GF-D8 (cell line): Measurements from ENCODE around the gene ZNF184.

ENCODE experiments used
- DNase-seq: peaks from one replicate; lab custom pipeline; 2025; lab: John Stamatoyannopoulos, UW

The ZNF184 gene

GRCh38 chr6:27479319-27480182, 6.6 kb upstream of the ZNF184 start:
- DNase-seq = peak; percentile 78

- DNase-seq = peak; percentile 72
These were observed 5.9 kb upstream of the ZNF184 start for GRCh38 chr6:27478706-27479318.

- DNase-seq = no peak
These were observed 5.3 kb upstream of the ZNF184 start for GRCh38 chr6:27478141-27478705.

GRCh38 chr6:27477318-27478013, 4.6 kb upstream of the ZNF184 start:
- DNase-seq = peak; percentile 3

- no peak for DNase-seq
These were observed 3.2 kb upstream of the ZNF184 start for GRCh38 chr6:27476090-27476489.

GRCh38 chr6:27474672-27475071, 1.8 kb upstream of the ZNF184 start:
- DNase-seq = no peak

- DNase-seq = no peak
These were observed 1.2 kb upstream of the ZNF184 start for GRCh38 chr6:27474172-27474465.

- DNase-seq = peak; percentile 25
These were observed 706 bp downstream of the ZNF184 start for GRCh38 chr6:27472182-27472616.

GRCh38 chr6:27471365-27472115, 1.4 kb downstream of the ZNF184 start:
- DNase-seq = no peak

- DNase-seq = no peak
These were observed 2.9 kb downstream of the ZNF184 start for GRCh38 chr6:27470023-27470422.

- DNase-seq = no peak
These were observed 4.6 kb downstream of the ZNF184 start for GRCh38 chr6:27468334-27468733.

- DNase-seq = no peak
These were observed 20.4 kb downstream of the ZNF184 start for GRCh38 chr6:27452496-27452897.

GRCh38 chr6:27451660-27452390, 21.1 kb downstream of the ZNF184 start:
- no peak for DNase-seq

- DNase-seq = no peak
These were observed 24.4 kb downstream of the ZNF184 start for GRCh38 chr6:27448456-27448855.

- DNase-seq = no peak
These were observed 30.0 kb downstream of the ZNF184 start for GRCh38 chr6:27442932-27443331.

GRCh38 chr6:27441001-27441400, 31.9 kb downstream of the ZNF184 start:
- DNase-seq = no peak

- DNase-seq = no peak
These were observed 33.5 kb downstream of the ZNF184 start for GRCh38 chr6:27439371-27439770.

GRCh38 chr6:27433714-27434113, 39.2 kb downstream of the ZNF184 start:
- no peak for DNase-seq

GRCh38 chr6:27428966-27429365, 43.9 kb downstream of the ZNF184 start:
- DNase-seq = no peak

- DNase-seq = no peak
These were observed 44.4 kb downstream of the ZNF184 start for GRCh38 chr6:27428502-27428901.

- no peak for DNase-seq
These were observed 46.8 kb downstream of the ZNF184 start for GRCh38 chr6:27426045-27426620.
